Mammary epithelial cell (primary cell): Measurements from ENCODE around the gene SMIM27.

Experiments used
- EZH2 ChIP-seq: IDR thresholded peaks from 2 replicates; pipeline ENCODE4 v1.6.1; 2012; ENCODE audit warnings: low read length, inconsistent platforms, borderline replicate concordance
- TF ChIP-seq, protein P1 (sequence below), 2 donors: IDR thresholded peaks in 1 of 2; conservative IDR thresholded peaks in 1 of 2; 2 replicates each; pipeline ENCODE4 v1.5.1; 2011 to 2012; ENCODE audit warnings: inconsistent platforms in 2 of 2, low read length in 2 of 2, mild to moderate bottlenecking in 2 of 2, control low read depth in 1 of 2, low read depth in 1 of 2; ENCODE audit not compliant: insufficient read depth in 1 of 2; ENCODE audit errors: extremely low read depth in 1 of 2

DNA sequence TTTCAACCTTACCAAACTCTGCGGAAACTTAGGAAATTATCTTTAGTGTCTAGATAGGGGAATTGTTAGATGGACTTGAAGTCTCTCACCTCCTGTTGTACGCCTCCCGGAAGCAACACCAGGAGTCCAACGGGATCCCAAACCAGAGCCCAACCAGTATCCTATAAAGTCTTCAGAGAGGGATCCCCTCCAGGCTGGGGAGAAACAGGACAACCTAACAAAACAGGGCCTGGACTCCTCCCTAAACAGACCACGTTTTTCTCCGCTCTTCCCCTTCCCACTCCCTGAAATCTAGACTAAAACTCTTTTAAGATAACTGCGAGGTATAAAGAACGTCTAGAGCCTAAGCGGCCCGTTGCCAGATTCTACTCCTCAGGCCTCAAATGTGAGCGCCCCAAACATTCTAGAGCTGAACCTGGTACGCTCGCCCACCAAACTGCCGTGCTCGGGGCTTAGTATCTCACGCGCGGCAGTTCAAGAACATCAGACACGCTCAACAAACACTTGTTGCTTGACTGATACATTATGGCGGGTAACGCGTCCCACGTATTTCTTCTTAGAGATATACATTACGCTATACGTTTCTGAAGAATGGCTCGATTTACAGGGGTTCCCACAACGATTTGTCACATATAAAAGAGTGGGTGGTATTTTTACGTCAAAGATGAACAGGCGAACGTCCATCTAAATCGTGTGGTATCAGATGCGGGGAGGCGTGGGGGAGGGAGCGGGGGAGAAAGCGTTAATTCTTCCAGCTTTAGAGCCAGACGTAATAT lies 663 bp upstream of the SMIM27 start:
- TF ChIP-seq, protein P1, sequence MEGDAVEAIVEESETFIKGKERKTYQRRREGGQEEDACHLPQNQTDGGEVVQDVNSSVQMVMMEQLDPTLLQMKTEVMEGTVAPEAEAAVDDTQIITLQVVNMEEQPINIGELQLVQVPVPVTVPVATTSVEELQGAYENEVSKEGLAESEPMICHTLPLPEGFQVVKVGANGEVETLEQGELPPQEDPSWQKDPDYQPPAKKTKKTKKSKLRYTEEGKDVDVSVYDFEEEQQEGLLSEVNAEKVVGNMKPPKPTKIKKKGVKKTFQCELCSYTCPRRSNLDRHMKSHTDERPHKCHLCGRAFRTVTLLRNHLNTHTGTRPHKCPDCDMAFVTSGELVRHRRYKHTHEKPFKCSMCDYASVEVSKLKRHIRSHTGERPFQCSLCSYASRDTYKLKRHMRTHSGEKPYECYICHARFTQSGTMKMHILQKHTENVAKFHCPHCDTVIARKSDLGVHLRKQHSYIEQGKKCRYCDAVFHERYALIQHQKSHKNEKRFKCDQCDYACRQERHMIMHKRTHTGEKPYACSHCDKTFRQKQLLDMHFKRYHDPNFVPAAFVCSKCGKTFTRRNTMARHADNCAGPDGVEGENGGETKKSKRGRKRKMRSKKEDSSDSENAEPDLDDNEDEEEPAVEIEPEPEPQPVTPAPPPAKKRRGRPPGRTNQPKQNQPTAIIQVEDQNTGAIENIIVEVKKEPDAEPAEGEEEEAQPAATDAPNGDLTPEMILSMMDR (conservative IDR thresholded peaks at IDR 0.05 in 1 of 2, IDR thresholded peaks at IDR 0.05 in 1 of 2; ENCODE audit: extremely low read depth in 1 of 2, insufficient read depth in 1 of 2, low read depth in 1 of 2, low read length in 2 of 2) = no peak
- TF ChIP-seq EZH2 = no peak
